GM18499 (cell line): ENCODE data around the gene FRAS1.
"Not testable (repeated sequence)": the region's sequence is repeated elsewhere in the genome, so short reads cannot be mapped to it uniquely, and the experiment has no call there.

Experiments used
- ATAC-seq: cut with Tn5 transposase; IDR thresholded peaks from one replicate; pipeline ENCODE4 v1.9.1; 2021; ENCODE audit warnings: moderate number of reproducible peaks; ENCODE audit not compliant: insufficient read depth, unreplicated experiment

FRAS1 gene

GRCh38 chr4:78057600-78058550 is 752 bp downstream of the FRAS1 start:
- no peak for ATAC-seq

GRCh38 chr4:78058591-78059523 is 1.7 kb downstream of the FRAS1 start:
- ATAC-seq = no peak

DNA sequence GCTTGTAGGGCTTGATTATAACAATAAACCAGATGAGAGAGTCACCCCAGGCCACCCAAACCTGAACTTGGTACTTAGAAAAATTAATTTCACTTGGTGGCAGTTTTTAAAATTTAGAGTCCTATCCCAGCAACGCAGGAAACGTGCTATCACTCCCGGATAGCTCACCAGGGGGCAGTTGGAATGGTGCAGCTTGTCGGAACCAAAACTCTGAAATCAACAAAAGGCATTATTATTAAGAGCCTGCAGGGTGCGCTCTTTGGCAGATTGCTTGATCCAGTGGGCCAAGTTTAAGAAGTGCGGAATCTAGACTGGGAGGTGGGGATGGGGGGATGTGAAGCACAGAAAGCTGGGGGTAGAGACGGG is 2.4 kb downstream of the FRAS1 start:
- ATAC-seq = no peak

- no peak for ATAC-seq
Measured at GRCh38 chr4:78059938-78060337, 2.8 kb downstream of the FRAS1 start.

DNA sequence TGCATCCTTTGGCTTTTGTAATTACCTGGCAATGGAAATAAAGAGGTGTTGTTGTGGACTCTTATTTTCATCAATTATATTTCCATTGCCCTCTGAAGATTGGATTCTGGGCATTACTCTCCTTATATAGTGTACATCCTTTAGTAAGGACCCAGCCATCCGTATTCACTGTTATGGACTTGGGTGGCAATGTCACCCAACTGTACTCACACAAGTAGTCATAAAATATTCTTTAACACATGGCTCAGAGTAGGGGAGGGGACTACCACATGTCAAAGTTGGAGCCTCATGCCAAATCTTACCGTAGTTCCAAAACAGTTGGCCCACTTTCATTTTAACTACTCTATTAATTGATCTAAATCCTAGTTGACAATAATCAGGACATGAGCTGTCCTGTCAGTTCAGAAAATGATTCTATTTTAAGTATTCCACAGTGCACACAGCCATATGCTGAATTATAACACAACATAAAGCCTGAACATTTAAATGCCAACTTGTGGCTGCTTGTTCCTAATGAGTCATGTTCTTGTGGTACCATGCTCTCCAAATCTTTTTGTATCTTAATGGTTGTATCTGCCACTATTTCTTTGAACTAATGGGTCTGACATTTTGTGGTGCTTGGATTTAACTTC is 4.9 kb downstream of the FRAS1 start:
- no peak for ATAC-seq

GRCh38 chr4:78065508-78066192 is 8.5 kb downstream of the FRAS1 start:
- ATAC-seq = no peak

- ATAC-seq = no peak
Measured at GRCh38 chr4:78068481-78068880, 11.4 kb downstream of the FRAS1 start.

DNA sequence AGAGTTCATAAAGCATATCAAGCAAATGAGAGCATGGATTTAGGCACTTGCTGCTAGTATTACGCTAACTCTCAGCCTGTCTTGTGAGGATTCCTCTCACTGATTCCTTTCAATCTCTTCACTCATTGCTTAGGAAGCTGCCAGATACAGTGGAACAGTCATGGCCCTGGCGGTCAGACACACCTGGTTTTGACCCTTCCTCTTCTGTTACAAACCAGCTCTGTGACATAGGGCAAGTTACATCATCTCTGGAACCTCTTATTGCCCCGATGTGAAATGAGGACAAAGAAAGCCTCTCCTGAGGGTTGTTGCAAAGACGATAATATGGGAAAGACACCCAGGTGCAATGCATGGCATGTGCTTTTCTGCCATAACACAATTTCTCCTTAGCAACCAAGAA is 12.2 kb downstream of the FRAS1 start:
- no peak for ATAC-seq

DNA sequence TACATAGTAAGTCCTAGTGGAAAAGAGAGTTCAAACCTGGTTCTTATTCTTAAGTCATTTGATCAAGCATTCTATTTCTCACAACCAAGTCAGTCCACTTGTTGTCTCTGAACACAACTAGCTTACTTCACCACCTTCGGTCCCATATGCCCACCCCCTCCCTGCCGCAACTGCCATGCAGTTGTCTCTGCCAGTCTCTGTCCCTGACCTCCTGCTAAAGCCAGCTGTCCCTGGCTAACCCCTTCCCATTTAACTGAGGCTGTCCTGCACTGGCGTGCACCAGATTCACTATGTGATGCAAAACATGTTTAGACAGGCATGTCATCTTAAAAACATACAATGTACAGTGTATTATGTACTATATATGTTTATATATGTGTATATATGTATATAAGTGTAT is 12.7 kb downstream of the FRAS1 start:
- ATAC-seq = no peak

GRCh38 chr4:78070731-78071282 is 13.7 kb downstream of the FRAS1 start:
- ATAC-seq = no peak

DNA sequence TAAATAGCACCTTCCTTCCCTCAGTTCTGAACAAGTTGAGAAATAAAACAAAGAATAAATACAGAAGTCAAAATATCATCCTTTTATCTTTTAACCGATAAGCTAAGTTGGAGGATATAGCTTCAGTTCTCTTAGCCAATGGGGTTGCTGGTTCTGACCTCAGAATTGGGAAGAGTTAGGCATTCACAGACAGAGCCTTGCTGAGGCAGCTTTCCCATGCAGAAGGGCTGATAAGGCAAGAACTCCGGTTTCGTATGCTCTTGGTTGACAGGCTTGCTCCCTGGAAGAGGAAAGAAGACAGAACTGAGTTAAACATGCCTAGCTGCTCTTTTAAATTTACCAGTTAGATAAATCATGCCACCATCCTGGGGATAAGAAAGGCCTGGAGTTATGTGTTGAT is 17.6 kb downstream of the FRAS1 start:
- no peak for ATAC-seq

DNA sequence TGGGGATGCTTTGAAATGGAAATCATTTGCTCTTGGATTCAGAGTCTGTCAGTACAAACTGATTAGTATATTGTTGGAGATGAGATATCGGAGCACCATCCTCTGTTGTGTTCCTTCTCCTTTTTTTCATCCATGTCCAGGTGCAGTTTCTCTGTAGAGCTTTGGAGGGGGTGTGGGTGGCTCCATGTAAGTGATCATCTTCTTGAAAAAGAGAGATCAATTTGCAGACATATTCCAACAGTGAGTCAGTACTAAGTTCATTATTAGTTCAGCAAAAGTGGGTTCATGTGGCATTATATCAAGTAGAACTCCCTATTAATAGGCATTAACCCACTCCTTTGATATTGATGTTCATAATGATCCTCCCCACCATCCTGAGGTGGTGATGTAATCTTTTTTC is 18.9 kb downstream of the FRAS1 start:
- ATAC-seq = no peak

GRCh38 chr4:78078101-78078500 is 21.0 kb downstream of the FRAS1 start:
- ATAC-seq = no peak

DNA sequence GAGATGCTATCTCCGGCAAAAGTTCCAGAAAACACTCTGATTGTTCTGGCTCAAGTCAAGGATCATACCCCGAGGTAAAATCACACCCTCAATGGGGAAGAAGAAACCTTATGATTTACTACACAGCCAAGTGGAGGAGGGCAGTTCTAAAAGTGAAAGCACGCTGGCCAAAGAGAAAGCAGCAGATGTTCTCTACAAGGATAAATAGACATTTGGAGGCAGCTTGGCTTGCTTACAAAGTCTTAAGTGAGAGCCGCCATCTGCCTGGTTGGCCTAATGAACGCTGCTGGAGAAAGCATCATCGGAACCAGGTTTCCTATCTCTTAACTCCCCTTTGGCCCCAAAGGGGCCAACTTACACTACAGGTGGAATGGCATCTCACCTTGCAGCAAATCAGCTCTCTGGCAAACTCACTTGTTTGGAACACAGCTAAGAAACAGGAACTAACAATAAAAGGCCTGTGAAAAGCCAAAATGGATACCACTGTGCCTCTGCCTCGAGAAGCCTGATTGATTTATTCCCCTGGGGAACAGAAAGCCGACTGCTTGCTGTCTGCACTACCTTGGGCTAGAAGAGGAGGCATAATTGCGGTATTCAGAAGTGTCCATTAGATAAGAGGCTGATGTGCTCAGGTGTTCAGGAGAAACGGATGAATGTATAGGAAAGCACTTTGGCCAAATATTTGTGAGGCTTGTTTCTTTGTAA is 22.8 kb downstream of the FRAS1 start:
- ATAC-seq = no peak

DNA sequence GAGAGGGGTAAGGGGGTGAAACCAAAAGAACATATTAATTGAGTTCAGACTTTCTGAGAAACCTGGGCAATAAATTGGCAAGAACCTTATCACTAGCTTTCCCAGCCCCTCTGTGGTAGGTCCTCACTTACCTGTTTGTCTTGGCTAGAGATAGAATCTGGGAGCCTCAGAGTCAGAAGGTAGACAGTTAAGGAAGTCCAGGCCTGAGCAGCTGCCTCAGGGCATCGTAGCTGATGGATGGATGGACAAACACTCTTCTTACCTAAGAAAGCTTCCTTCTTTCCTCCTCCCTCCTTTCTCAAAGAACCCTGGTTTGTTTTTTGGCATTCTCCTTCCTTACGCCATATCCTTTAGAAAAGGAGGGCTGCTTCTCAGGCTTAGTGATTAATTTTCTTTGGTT is 24.4 kb downstream of the FRAS1 start:
- no peak for ATAC-seq

DNA sequence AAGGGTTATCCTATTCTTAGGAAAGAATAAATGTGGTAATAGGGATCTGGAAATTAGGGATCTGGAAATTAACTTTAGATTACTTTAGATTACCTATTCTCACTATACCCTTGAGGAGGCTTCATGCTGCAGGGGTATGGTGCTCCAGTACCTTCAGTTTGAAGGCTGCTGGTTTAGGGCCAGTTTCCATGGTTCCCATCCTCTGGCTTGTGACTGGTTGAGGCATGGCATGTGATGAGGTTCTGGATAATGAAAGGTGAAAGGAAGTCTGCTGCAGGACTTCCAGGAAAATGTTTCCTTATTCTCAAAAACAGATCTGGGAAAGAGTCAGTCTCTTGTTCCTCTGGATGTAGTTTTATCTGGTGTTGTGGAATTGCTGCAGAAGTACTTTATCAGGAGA is 25.9 kb downstream of the FRAS1 start:
- ATAC-seq = no peak

DNA sequence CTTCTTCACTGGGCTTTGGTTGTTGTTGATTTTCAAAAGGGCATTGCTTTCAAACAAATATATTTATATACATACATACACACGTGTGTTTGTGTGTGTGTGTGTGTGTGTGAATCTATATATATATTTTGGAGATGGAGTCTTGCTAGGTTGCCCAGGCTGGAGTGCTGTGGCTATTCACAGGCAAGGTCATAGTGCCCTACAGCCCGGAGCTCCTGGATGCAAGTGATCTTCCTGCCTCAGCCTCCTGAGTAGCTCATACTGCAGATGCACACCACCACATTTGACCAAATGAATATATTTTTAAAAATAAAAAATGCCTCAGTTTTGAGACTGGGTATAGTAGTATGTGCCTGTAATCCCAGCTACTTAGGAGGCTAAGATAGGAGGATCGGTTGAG is 34.4 kb downstream of the FRAS1 start:
- no peak for ATAC-seq

DNA sequence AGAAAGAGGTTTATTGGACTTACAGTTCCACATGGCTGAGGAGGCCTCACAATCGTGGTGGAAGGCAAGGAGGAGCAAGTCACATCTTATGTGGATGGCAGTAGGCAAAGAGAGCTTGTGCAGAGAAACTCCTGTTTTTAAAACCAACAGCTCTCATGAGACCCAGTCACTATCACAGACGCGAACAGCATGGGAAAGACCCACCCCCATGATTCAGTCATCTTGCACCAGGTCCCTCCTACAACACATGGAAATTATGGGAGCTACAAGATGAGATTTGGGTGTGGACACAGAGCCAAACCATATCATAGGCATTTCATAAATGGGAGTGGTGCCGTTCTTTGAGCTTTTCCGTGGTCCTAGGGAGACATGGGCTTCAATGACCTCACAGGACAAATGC is 35.2 kb downstream of the FRAS1 start:
- ATAC-seq = not testable (repeated sequence)

- ATAC-seq = no peak
Measured at GRCh38 chr4:78092850-78093249, 35.7 kb downstream of the FRAS1 start.
